Transverse colon (tissue), 4 donors: ENCODE results near the gene ZNF581. TPM values are rescaled to one million over a fixed set of nuclear protein-coding genes. Genes with fewer than 3 reads are reported as not detected.

Experiments
- DNase-seq: peaks from one replicate; pipeline ENCODE4 v3.0.0-alpha.2; 2019
- H3K27ac ChIP-seq, 4 donors: fragments of 200-600 bp; sonication (generic); 2 replicates each; pipeline ENCODE4 v1.5.1; 2016 to 2018; ENCODE audit warnings: inconsistent platforms in 4 of 4
- H3K27me3 ChIP-seq: fragments of 200-600 bp; sonication (generic); 2 replicates; pipeline ENCODE4 v1.5.1; 2017; ENCODE audit warnings: inconsistent platforms
- H3K36me3 ChIP-seq, 4 donors: fragments of 200-600 bp; sonication (generic); 2 replicates each; pipeline ENCODE4 v1.5.1; 2017 to 2019; ENCODE audit warnings: inconsistent platforms in 4 of 4
- H3K4me1 ChIP-seq, 4 donors: fragments of 200-600 bp; sonication (generic); 2 replicates each; pipeline ENCODE4 v1.5.1; 2017 to 2020; ENCODE audit warnings: inconsistent platforms in 4 of 4
- H3K4me3 ChIP-seq, 4 donors: fragments of 200-600 bp; sonication (generic); 1 replicate in 1 of 4; 2 replicates in 3 of 4; pipeline versions ENCODE4 v1.5.1 to v1.6.1; 2017 to 2019; ENCODE audit warnings: inconsistent platforms in 4 of 4
- H3K9me3 ChIP-seq, 2 donors: fragments of 200-600 bp; sonication (generic); 2 replicates each; pipeline ENCODE4 v1.5.1; 2017 to 2019; ENCODE audit warnings: inconsistent platforms in 2 of 2
- CTCF ChIP-seq, 5 experiments: fragments of 200-600 bp in 3 of 5; fragments of 450-650 bp in 2 of 5; sonication (generic) in 3 of 5; IDR thresholded peaks; 1 replicate in 2 of 5; 2 replicates in 3 of 5; pipeline ENCODE4 v1.5.1; 2016 to 2017; ENCODE audit warnings: antibody characterized with exemption in 5 of 5, inconsistent platforms in 3 of 5, mild to moderate bottlenecking in 2 of 5, moderate library complexity in 1 of 5
- EP300 ChIP-seq: sonication (generic); formaldehyde crosslinking; IDR thresholded peaks from one replicate; pipeline ENCODE4 v1.6.1; 2017; ENCODE audit warnings: antibody characterized with exemption, low read depth
- POLR2A ChIP-seq: fragments of 450-650 bp; IDR thresholded peaks from one replicate; pipeline ENCODE4 v1.6.1; 2016; ENCODE audit warnings: antibody characterized with exemption, mild to moderate bottlenecking, moderate library complexity
- POLR2AphosphoS5 ChIP-seq, 3 donors: sonication (generic); formaldehyde crosslinking; IDR thresholded peaks; one replicate each; pipeline ENCODE4 v1.6.1; 2016; ENCODE audit warnings: antibody characterized with exemption in 3 of 3
- WGBS, 2 donors: methylation state at CpG; one replicate each; pipeline ENCODE4 v1.1.5; 2018; ENCODE audit warnings: low coverage in 1 of 2; 5-methylcytosine and 5-hydroxymethylcytosine counted together
- in situ Hi-C, 4 donors: fragments of 200-750 bp; cut with MboI; loops; one replicate each; pipeline versions ENCODE4 v1.15.0 to v1.15.1; 2017; ENCODE audit warnings: low sequenced_read_pairs in 3 of 4, low pct_ligation_motif_present in 1 of 4, low pct_unique_long_range_greater_than_20kb in 1 of 4
- intact Hi-C: fragments of 100-400 bp; cut with DNase I; formaldehyde crosslinking; loops from one replicate; pipeline ENCODE4 v1.15.1; 2023; ENCODE audit warnings: low total_unique reads
- total RNA-seq, 4 donors: library from RNA; depleted of rRNA; stranded (reverse); fragments of >200 nt; gene quantifications; one replicate each; pipeline ENCODE4 v1.1.0, GENCODE V29; 2016

Gene ZNF581
- total RNA-seq, 4 donors from 2014 or later: 4.1 to 19.7 (median 10.0) TPM

- H3K27me3 ChIP-seq: no peaks in the 10 kb centered on the region
- DNase-seq: no peak
- in situ Hi-C loops: no loop called here
- H3K4me1 ChIP-seq: peaks cover 29 to 37% (median 32%) of the 10 kb centered on the region in 4 donors
- H3K36me3 ChIP-seq: peaks cover 0 to 45% (median 22%) of the 10 kb centered on the region in 4 donors
- no peak overlapping the region for H3K4me3 ChIP-seq
- intact Hi-C loops: no loop called here
- no peak overlapping the region for H3K27ac ChIP-seq
- TF ChIP-seq EP300: no peak
- no peak for TF ChIP-seq CTCF (IDR thresholded peaks at IDR 0.05)
- TF ChIP-seq POLR2AphosphoS5 (IDR thresholded peaks at IDR 0.05): no peak
- no peak for TF ChIP-seq POLR2A
- 83% methylated on average over 16 of the region's 16 CpGs; no CpG with 5 or more reads in 1 of the 2 donors for WGBS, 2 donors
- H3K9me3 ChIP-seq: no peaks in the 10 kb centered on the region
Observed at GRCh38 chr19:55660991-55661390, 17.5 kb downstream of the ZNF581 start.

GRCh38 chr19:55661826-55662225, 18.4 kb downstream of the ZNF581 start:
- Histone ChIP-seq H3K9me3 (no peaks in the 10 kb centered on the region), H3K36me3 (peaks cover 0 to 52% (median 23%) of the 10 kb centered on the region in 4 donors), H3K4me1 (peaks cover 21 to 29% (median 25%) of the 10 kb centered on the region in 4 donors), H3K4me3 (no peak overlapping the region), H3K27ac (no peak overlapping the region), H3K27me3 (no peaks in the 10 kb centered on the region)
- 67 to 72% methylated on average over 5 to 7 of the region's 7 CpGs for WGBS, 2 donors
- intact Hi-C loops: no loop called here
- no peak for DNase-seq
- no peak for TF ChIP-seq POLR2A
- TF ChIP-seq CTCF (IDR thresholded peaks at IDR 0.05): no peak
- no peak for TF ChIP-seq EP300
- no peak for TF ChIP-seq POLR2AphosphoS5 (IDR thresholded peaks at IDR 0.05)
- in situ Hi-C loops: no loop called here

- Histone ChIP-seq H3K36me3 (peaks cover 0 to 62% (median 30%) of the 10 kb centered on the region in 4 donors), H3K4me1 (peaks cover under 1 to 10% (median 6%) of the 10 kb centered on the region in 4 donors), H3K27ac (no peak overlapping the region), H3K4me3 (no peak overlapping the region), H3K27me3 (no peaks in the 10 kb centered on the region), H3K9me3 (no peaks in the 10 kb centered on the region)
- in situ Hi-C loops: no loop called here
- 88 to 100% methylated on average over 4 to 20 of the region's 20 CpGs for WGBS, 2 donors
- DNase-seq: no peak
- intact Hi-C loops: no loop called here
- TF ChIP-seq CTCF (IDR thresholded peaks at IDR 0.05) (no peak), EP300 (no peak), POLR2A (no peak), POLR2AphosphoS5 (IDR thresholded peaks at IDR 0.05) (no peak)
Observed at GRCh38 chr19:55663846-55664536, 20.5 kb downstream of the ZNF581 start.

GRCh38 chr19:55666343-55667005, 23.0 kb downstream of the ZNF581 start:
- no peak overlapping the region for H3K27ac ChIP-seq
- DNase-seq: no peak
- intact Hi-C loops (no loop called here), in situ Hi-C loops (no loop called here)
- no peak for TF ChIP-seq POLR2AphosphoS5 (IDR thresholded peaks at IDR 0.05)
- TF ChIP-seq POLR2A: no peak
- TF ChIP-seq CTCF (IDR thresholded peaks at IDR 0.05): no peak
- no peak for TF ChIP-seq EP300
- no peaks in the 10 kb centered on the region for H3K9me3 ChIP-seq
- H3K27me3 ChIP-seq: no peaks in the 10 kb centered on the region
- WGBS, 2 donors: 87% methylated on average over 12 of the region's 12 CpGs; no CpG with 5 or more reads in 1 of the 2 donors
- peaks cover 0 to 68% (median 35%) of the 10 kb centered on the region in 4 donors for H3K36me3 ChIP-seq
- H3K4me1 ChIP-seq: peaks cover 0 to 5% (median 1%) of the 10 kb centered on the region in 4 donors
- no peak overlapping the region for H3K4me3 ChIP-seq
